GM20000 (cell line): ENCODE results near the gene CDH18.

Experiments
- DNase-seq: peaks from one replicate; pipeline ENCODE4 v3.0.0; 2012; ENCODE audit warnings: low spot score
- TF ChIP-seq, protein P1 (sequence below): IDR thresholded peaks from 2 replicates; pipeline ENCODE4 v1.5.1; 2012; ENCODE audit warnings: mild to moderate bottlenecking, control low read depth; ENCODE audit errors: extremely low read depth, missing control alignments

CDH18 gene

DNA sequence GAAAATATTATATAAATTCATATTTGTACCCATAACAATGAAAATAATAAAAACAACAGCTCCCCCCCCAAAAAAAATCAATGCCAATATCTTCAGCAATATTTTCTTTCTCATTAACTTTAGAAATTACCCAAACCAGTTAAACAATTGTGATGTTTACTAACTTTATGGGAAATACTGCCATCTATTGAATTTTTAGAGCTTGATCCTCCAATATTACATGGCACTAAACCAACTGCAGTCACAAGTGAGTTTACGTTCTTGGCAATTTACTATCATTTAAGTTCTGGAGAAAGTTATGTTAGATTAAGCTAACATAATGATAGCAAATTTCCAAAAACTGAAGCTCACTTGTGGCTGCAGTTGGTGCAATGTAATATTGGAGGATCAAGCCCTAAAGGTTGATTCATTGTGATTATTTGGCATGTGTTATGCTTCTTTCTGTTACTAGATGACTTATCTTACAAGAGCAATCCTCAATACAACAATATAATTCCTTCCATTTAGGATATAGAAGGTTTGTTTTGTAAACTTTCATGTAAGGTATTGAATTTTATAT is 379.5 kb downstream of the CDH18 start:
- DNase-seq, result no peak

DNA sequence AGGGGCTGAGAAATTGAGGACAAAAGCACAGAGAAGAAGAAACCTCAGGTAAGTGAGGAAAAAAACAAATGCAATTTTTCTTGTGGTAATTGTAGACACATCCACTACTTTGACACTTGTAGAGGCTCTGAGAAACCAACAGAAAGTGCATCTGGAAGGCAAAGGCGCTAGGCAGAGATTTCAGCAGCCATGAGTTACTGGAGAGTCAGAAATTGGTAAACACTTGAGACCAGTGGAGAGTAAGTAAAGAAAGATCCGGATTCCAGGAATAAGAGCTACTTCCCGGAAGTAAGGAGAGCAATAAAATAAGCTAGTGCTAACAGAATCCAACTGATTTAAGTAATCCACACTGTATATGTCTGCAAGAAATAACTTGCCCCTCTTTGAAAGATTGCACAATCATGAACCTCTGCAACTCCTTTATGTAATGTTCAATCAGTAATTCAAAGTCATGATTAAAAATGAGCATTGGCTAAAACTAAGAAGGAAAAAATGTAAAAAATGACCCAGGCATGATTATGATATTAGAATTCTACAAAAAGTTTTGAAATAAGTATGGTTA is 382.1 kb downstream of the CDH18 start:
- TF ChIP-seq, protein P1, sequence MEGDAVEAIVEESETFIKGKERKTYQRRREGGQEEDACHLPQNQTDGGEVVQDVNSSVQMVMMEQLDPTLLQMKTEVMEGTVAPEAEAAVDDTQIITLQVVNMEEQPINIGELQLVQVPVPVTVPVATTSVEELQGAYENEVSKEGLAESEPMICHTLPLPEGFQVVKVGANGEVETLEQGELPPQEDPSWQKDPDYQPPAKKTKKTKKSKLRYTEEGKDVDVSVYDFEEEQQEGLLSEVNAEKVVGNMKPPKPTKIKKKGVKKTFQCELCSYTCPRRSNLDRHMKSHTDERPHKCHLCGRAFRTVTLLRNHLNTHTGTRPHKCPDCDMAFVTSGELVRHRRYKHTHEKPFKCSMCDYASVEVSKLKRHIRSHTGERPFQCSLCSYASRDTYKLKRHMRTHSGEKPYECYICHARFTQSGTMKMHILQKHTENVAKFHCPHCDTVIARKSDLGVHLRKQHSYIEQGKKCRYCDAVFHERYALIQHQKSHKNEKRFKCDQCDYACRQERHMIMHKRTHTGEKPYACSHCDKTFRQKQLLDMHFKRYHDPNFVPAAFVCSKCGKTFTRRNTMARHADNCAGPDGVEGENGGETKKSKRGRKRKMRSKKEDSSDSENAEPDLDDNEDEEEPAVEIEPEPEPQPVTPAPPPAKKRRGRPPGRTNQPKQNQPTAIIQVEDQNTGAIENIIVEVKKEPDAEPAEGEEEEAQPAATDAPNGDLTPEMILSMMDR, result no peak
- DNase-seq, result no peak

More for the DNA sequence above, 379.5 kb downstream of the CDH18 start:
- TF ChIP-seq, protein P1, result no peak

DNA sequence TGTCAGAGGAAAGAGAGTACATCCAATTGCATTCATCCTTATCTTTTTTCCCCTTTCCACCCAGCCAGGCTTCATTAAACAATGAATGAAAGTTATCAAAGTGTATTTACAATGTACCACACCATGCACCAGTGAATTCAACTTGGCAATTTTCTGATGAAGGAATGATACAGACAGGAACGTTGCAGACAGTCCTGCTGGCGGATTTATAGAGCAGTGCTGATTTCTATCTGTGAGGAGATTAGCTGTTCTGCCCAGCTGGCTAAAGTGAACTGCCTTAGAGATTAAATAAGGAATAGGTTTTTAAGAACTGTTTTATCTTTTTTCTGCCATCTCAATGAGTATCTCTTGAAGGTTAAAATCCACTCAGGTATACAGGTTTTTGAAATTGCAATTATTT is 403.9 kb downstream of the CDH18 start:
- TF ChIP-seq, protein P1, result no peak
- DNase-seq, result no peak

DNA sequence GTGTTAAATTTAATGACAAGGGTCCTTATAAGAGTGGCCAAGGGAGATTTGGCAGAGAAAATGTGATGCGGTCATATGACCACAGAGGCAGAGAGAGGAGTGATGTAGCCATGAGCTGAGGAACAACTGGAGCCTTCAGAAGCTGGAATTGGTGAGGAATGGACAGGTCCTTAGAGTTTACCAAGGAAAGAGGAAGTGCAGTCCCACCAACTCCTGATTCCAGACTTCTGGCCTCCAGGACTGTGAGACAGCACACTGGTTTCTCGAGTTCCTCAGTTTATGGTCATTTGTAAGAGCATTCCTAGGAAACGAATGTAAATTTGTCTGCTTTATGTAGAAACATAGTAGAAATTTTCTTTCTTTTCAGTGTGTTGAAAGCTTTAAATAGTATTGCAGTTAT is 410.1 kb downstream of the CDH18 start:
- TF ChIP-seq, protein P1, result no peak
- no peak for DNase-seq

DNA sequence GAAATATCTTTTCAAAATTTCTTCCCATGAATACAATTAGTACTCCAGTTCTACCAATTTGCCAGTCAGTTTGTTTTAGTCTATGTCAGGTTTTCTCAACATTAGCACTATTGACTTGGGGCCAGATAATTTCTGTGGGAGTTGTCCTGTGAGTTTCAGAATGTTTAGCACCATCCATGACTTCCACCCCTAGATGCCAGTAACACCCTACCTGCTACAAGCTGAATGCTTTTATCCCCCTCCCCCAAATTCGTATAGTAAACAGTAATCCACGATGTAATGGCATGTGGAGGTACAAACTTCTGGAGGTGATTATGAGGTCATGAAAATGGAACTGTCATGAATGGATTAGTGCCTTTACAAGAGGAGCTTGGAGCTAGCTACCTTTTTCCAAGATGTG is 420.0 kb downstream of the CDH18 start:
- DNase-seq, result no peak
- TF ChIP-seq, protein P1, result no peak

DNA sequence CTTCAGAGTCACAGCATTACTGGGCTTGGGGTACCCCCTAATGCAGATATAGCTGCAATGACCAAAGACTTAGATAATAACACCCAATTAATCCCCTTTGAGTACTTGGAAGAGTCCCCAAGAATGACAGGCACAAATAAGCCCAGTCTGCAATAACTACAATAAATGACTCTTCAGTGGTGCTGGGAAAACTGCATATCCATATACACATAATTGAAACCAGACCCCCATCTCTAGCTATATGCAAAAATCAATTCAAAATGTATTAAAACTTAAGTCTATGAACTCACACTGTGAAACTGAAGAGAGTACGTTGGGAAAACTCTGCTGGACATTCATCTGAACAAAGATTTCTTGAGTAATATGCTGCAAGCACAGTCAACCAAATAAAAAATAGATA is 422.5 kb downstream of the CDH18 start:
- TF ChIP-seq, protein P1, result no peak
- DNase-seq, result no peak

DNA sequence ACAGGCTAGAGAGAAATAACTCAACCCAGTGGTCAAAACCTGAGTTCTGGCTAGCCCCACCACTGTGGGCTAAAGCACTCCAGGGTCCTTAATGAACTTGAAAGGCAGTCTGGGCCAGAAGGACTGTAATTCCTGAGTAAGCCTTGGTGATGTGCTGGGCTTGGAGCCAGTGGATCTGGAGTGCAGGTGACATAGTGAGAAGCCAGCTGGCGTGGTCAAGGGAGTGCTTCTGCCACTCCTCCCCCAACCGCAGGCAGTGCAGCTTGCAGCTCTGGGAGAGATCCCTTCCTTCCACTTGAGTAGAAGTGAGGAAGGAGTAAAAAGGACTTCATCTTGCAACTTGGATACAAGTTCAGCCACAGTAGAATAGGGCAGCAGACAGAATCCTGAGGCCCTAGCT is 424.0 kb downstream of the CDH18 start:
- DNase-seq, result no peak
- TF ChIP-seq, protein P1, result no peak
